Measurements from ENCODE around the gene CALR3.

DNA sequence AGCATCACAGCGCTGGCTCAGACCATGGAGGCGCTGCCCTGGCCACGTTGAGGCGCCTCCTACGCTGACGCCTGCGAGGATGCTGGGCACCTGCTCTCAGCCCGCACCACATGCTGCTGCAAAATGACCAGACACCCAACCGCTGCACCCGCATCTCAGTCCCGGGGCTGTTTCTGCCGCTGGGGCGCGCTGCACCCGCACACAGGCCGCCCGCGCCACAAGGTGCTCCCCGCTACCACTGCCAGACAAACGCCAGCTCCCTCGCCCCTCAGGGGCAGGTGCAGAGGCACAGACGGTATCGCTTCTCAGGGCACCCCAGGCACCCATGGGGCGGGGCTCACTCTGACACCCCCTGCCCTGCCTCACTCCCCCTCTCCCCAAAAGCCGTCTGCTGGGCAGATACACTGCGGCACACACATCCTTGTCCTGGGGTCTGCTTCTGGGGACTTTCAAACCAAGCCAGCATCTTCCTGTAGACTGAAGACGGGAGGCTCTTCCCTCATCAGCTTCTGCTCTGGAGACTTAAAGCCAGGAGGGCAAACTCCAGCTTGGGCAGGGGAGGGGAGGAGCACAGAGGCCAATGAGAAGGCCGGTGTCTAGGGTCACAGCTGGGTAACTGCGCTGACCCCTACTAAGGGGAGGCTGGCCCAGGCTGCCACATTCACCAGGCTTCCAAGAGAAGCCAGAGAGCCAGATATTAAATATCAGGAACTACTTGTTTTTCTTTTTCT, 29.9 kb upstream of the CALR3 start:
- TF ChIP-seq POLR2A (IDR thresholded peaks at IDR 0.05), result no peak
- TF ChIP-seq, protein P1, sequence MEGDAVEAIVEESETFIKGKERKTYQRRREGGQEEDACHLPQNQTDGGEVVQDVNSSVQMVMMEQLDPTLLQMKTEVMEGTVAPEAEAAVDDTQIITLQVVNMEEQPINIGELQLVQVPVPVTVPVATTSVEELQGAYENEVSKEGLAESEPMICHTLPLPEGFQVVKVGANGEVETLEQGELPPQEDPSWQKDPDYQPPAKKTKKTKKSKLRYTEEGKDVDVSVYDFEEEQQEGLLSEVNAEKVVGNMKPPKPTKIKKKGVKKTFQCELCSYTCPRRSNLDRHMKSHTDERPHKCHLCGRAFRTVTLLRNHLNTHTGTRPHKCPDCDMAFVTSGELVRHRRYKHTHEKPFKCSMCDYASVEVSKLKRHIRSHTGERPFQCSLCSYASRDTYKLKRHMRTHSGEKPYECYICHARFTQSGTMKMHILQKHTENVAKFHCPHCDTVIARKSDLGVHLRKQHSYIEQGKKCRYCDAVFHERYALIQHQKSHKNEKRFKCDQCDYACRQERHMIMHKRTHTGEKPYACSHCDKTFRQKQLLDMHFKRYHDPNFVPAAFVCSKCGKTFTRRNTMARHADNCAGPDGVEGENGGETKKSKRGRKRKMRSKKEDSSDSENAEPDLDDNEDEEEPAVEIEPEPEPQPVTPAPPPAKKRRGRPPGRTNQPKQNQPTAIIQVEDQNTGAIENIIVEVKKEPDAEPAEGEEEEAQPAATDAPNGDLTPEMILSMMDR (IDR thresholded peaks at IDR 0.05), result no peak
